K562 (cell line): ENCODE data around the gene IL6R. TPM values are rescaled to one million over a fixed set of nuclear protein-coding genes. Genes with fewer than 3 reads are reported as not detected.

Experiments
- ATAC-seq: fragments of 200-7000 bp; cut with Tn5 transposase; 3 replicates; pipeline ENCODE4 v1.9.1; 2020; ENCODE audit warnings: moderate library complexity
- BruUV-seq: library from RNA; stranded (reverse); fragments of 400-500 nt; replicated peaks from 2 replicates; lab custom pipeline; 2021; lab: Mats Ljungman, UMichigan
- CTCF ChIA-PET: fragments of 300-600 bp; formaldehyde crosslinking; extraction: SDS; loops from one replicate; lab custom pipeline; 2021; ENCODE audit warnings: low intra/inter-chr PET ratio; lab: Yijun Ruan, JAX
- POLR2A ChIA-PET: fragments of 300-600, 350-650 bp; sonication (Branson Sonifier 250); formaldehyde crosslinking; extraction: SDS; loops from one replicate; lab custom pipeline; 2021; ENCODE audit warnings: antibody characterized with exemption, inconsistent platforms; lab: Yijun Ruan, JAX
- DNase-seq, 4 experiments: peaks; one replicate each; pipeline versions ENCODE4 v3.0.0 to v3.0.0-alpha.2; 2011 to 2018; ENCODE audit warnings: low spot score in 3 of 4, mixed read lengths in 3 of 4; ENCODE audit errors: extremely low read depth in 1 of 4
- FAIRE-seq: peaks from 2 replicates; lab custom pipeline; 2011; peaks lifted over from hg19 to GRCh38; lab: Jason Lieb, UNC
- H2AFZ ChIP-seq: 2 replicates; pipeline ENCODE4 v1.6.0; 2011; ENCODE audit warnings: low read depth, low read length, control low read depth, inconsistent platforms
- H3K27ac ChIP-seq: fragments of 200-600 bp; 3 replicates; pipeline ENCODE4 v1.8.0; 2011; ENCODE audit warnings: low read depth, mild to moderate bottlenecking, control low read depth, inconsistent platforms, low read length, moderate library complexity, mixed read lengths; ENCODE audit errors: extremely low read depth
- H3K27me3 ChIP-seq, 2 experiments: fragments of 300-600 bp in 1 of 2; 2 replicates in 1 of 2; 3 replicates in 1 of 2; pipeline versions ENCODE4 v1.6.0 to v1.8.0; 2011; ENCODE audit warnings: inconsistent platforms in 2 of 2, low read length in 2 of 2, mild to moderate bottlenecking in 1 of 2, mixed read lengths in 1 of 2, moderate library complexity in 1 of 2; ENCODE audit not compliant: control insufficient read depth in 2 of 2, insufficient read depth in 2 of 2
- H3K36me3 ChIP-seq: fragments of 300-600 bp; 3 replicates; pipeline ENCODE4 v1.8.0; 2011; ENCODE audit warnings: mild to moderate bottlenecking, low read length, inconsistent platforms; ENCODE audit not compliant: control insufficient read depth, insufficient read depth
- H3K4me1 ChIP-seq, 2 experiments: fragments of 200-600 bp in 1 of 2; replicated peaks in 1 of 2; 2 replicates in 1 of 2; 3 replicates in 1 of 2; pipeline versions ENCODE4 v1.5.1 to v1.8.0; 2011; ENCODE audit warnings: inconsistent platforms in 2 of 2, low read length in 2 of 2, mild to moderate bottlenecking in 1 of 2, mixed read lengths in 1 of 2, moderate library complexity in 1 of 2; ENCODE audit not compliant: control insufficient read depth in 2 of 2, insufficient read depth in 2 of 2
- H3K4me2 ChIP-seq: 2 replicates; pipeline ENCODE4 v1.6.1; 2011; ENCODE audit warnings: low read length, control low read depth, inconsistent platforms, mixed read lengths; ENCODE audit not compliant: insufficient read depth
- H3K4me3 ChIP-seq: fragments of 200-600 bp; sonication (generic), shearing (Covaris generic); 2 replicates; pipeline ENCODE4 v1.5.1; 2016; ENCODE audit warnings: control low read depth, inconsistent platforms
- H3K79me2 ChIP-seq: fragments of 200-600 bp; 3 replicates; pipeline ENCODE4 v1.8.0; 2011; ENCODE audit warnings: low read length, inconsistent platforms; ENCODE audit not compliant: control insufficient read depth, insufficient read depth
- H3K9ac ChIP-seq, 2 experiments: 2 replicates each; pipeline versions ENCODE4 v1.6.0 to v1.6.1; 2011; ENCODE audit warnings: low read depth in 2 of 2, low read length in 2 of 2, control low read depth in 1 of 2, inconsistent platforms in 1 of 2, mild to moderate bottlenecking in 1 of 2, mixed read lengths in 1 of 2; ENCODE audit not compliant: insufficient read depth in 1 of 2
- H3K9me1 ChIP-seq: one replicate; pipeline ENCODE4 v1.6.0; 2011; ENCODE audit warnings: inconsistent platforms, mild to moderate bottlenecking, low read length, moderate library complexity; ENCODE audit not compliant: control insufficient read depth, insufficient read depth
- H3K9me3 ChIP-seq: replicated peaks from 2 replicates; pipeline ENCODE4 v1.5.1; 2011; ENCODE audit warnings: low read depth, low read length, inconsistent platforms; ENCODE audit not compliant: control insufficient read depth, insufficient read depth
- H4K20me1 ChIP-seq: replicated peaks from 2 replicates; pipeline ENCODE4 v1.6.1; 2011; ENCODE audit warnings: low read length, inconsistent platforms, mixed read lengths; ENCODE audit not compliant: control insufficient read depth, insufficient read depth
- ATF6 ChIP-seq: sonication (generic); formaldehyde crosslinking; IDR thresholded peaks from 2 replicates; pipeline ENCODE4 v1.4.0; 2020; ENCODE audit warnings: mild to moderate bottlenecking, missing genetic modification reagents
- CTCF ChIP-seq, 3 experiments: IDR thresholded peaks in 2 of 3; conservative IDR thresholded peaks in 1 of 3; 2 replicates each; pipeline ENCODE4 v1.5.1; 2011 to 2012; ENCODE audit warnings: low read length in 3 of 3, mild to moderate bottlenecking in 3 of 3, control low read depth in 2 of 3, improper control_type of control experiment in 1 of 3, inconsistent platforms in 1 of 3, low read depth in 1 of 3, mixed read lengths in 1 of 3, moderate library complexity in 1 of 3; ENCODE audit not compliant: insufficient read depth in 2 of 3
- DPF2 ChIP-seq: fragments of 450-650 bp; IDR thresholded peaks from 2 replicates; pipeline ENCODE4 v1.6.1; 2016
- HOMEZ ChIP-seq: fragments of 250-450 bp; sonication (Bioruptor Pico); IDR thresholded peaks from 2 replicates; pipeline ENCODE4 v1.4.0; 2020; ENCODE audit warnings: mild to moderate bottlenecking, moderate library complexity
- NCOA4 ChIP-seq: fragments of 450-650 bp; IDR thresholded peaks from 2 replicates; pipeline ENCODE4 v1.6.1; 2018; ENCODE audit warnings: mild to moderate bottlenecking; ENCODE audit not compliant: partially characterized antibody
- SMARCE1 ChIP-seq: fragments of 450-650 bp; IDR thresholded peaks from 2 replicates; pipeline ENCODE4 v1.7.1; 2016; ENCODE audit warnings: mild to moderate bottlenecking
- SPI1 ChIP-seq: IDR thresholded peaks from 2 replicates; pipeline ENCODE4 v1.6.1; 2011; ENCODE audit warnings: low read depth, low read length, control low read depth, borderline replicate concordance
- TAL1 ChIP-seq: fragments of 450-650 bp; IDR thresholded peaks from 2 replicates; pipeline ENCODE4 v1.6.1; 2016; ENCODE audit warnings: mild to moderate bottlenecking
- ZBTB8A ChIP-seq: fragments of 450-650 bp; IDR thresholded peaks from 2 replicates; pipeline ENCODE4 v1.6.1; 2018; ENCODE audit warnings: mild to moderate bottlenecking, moderate library complexity; ENCODE audit not compliant: partially characterized antibody
- ZNF23 ChIP-seq: fragments of 250-450 bp; sonication (Bioruptor Pico); IDR thresholded peaks from 2 replicates; pipeline ENCODE4 v1.4.0; 2020; ENCODE audit warnings: mild to moderate bottlenecking
- ZNF583 ChIP-seq: fragments of 250-450 bp; sonication (Bioruptor Pico); IDR thresholded peaks from 2 replicates; pipeline ENCODE4 v1.4.0; 2020
- ZNF75A ChIP-seq: fragments of 450-650 bp; formaldehyde crosslinking; IDR thresholded peaks from 2 replicates; pipeline ENCODE4 v1.4.0; 2020; ENCODE audit warnings: mild to moderate bottlenecking
- WGBS: fragments of 100-300 bp; shearing (Covaris generic); methylation state at CpG from one replicate; pipeline ENCODE4 v1.1.6; 2016; ENCODE audit warnings: low coverage, mixed read lengths; ENCODE audit not compliant: insufficient coverage; ENCODE audit errors: missing lambda C conversion rate; 5-methylcytosine and 5-hydroxymethylcytosine counted together
- in situ Hi-C: fragments of 300-500 bp; cut with MboI; formaldehyde crosslinking; loops from 4 replicates; pipeline ENCODE4 v1.15.0; 2018; ENCODE audit warnings: inconsistent platforms, mixed read lengths
- intact Hi-C: fragments of 100-400 bp; cut with micrococcal nuclease; formaldehyde crosslinking; loops from 2 replicates; pipeline ENCODE4 v1.14.2; 2022
- polyA plus RNA-seq, 8 experiments: library from polyadenylated mRNA; depleted of rRNA in 4 of 8; stranded (reverse) in 5 of 8; unstranded in 3 of 8; fragments of >200 nt; fragmentation: Nextera tagmentation in 2 of 8; fragmentation: Illumina TruSeq in 1 of 8; extraction: Ambion mirVana in 2 of 8; extraction: Trizol in 1 of 8; gene quantifications; 2 replicates each; pipeline versions ENCODE4 v1.2.1 to v1.2.3, GENCODE V29; 2011 to 2014; ENCODE audit warnings: inconsistent platforms in 1 of 8, missing spikeins in 1 of 8
- total RNA-seq, 7 experiments: library from RNA; depleted of rRNA in 6 of 7; stranded (reverse); fragments of >200 nt in 6 of 7; fragmentation: Illumina TruSeq in 2 of 7; extraction: Trizol in 2 of 7; gene quantifications; 2 replicates each; pipeline versions ENCODE4 v1.2.1 to v1.2.3, GENCODE V29; 2011 to 2021; ENCODE audit warnings: low replicate concordance in 1 of 7

Gene IL6R
- total and polyA plus RNA-seq, 9 of the 15 experiments (the other 6 are each of a cell fraction or from before 2014, with no cell fraction given), result 0.05 to 1.1 (median 0.11) TPM; not detected in 2

GRCh38 chr1:154441241-154441888 is 36.2 kb downstream of the IL6R start (continued):
- TF ChIP-seq NCOA4, result no peak
- TF ChIP-seq ZNF583 (CRISPR knock-in tag), result no peak
- TF ChIP-seq SPI1, result no peak
- no peak for TF ChIP-seq ZBTB8A
- TF ChIP-seq, all 486 proteins: peak for 0

- Histone ChIP-seq H3K36me3 (no peaks in the 10 kb centered on the region), H3K79me2 (no peaks in the 10 kb centered on the region), H3K9me1 (no peaks in the 10 kb centered on the region), H2AFZ (0 out of 2 replicates have a peak overlapping the region, but pooled peaks have one; percentile 47), H3K4me1 (peaks cover 5 to 7% of the 10 kb centered on the region in 2 experiments; a peak in 4 of 5 replicates), H3K4me2 (0 out of 2 replicates have a peak overlapping the region, but pooled peaks have one; percentile 7), H3K27ac (no peak overlapping the region), H3K9ac (peak overlapping the region in 1 of 2 experiments; percentile 65; a peak in 1 of 4 replicates), H3K4me3 (no peak overlapping the region), H4K20me1 (0 out of 2 replicates have a peak, but pooled peaks cover 3% of the 10 kb centered on the region), H3K9me3 (no peaks in the 10 kb centered on the region), H3K27me3 (peaks cover 7 to 27% of the 10 kb centered on the region in 2 experiments)
- DNase-seq, result peak; percentile 44 to 70 (median 64)
- FAIRE-seq, result peak; percentile 74
- intact Hi-C loops (no loop called here), in situ Hi-C loops (no loop called here)
- BruUV-seq, result no TSS peak
- ChIA-PET CTCF (interaction anchor here (0.9 kb wide), 1 partner anchor 88 kb away, joined by 4 read pairs; no protein-coding TSS in a partner anchor), POLR2A (interaction anchor here (0.6 to 0.7 kb wide), 2 partner anchors 68 to 264 kb away, joined by 3 to 4 read pairs; no protein-coding TSS in a partner anchor)
- 1% methylated on average over 13 of the region's 13 CpGs for WGBS
- ATAC-seq, result peak; percentile 93
- TF ChIP-seq ATF6 (CRISPR knock-in tag) (no peak), DPF2 (peak; percentile 59; the same call in 1 of the 2 replicates), SMARCE1 (0 out of 2 replicates have a peak, but pooled peaks have one; percentile 16), HOMEZ (CRISPR knock-in tag) (no peak), CTCF (IDR thresholded peaks at IDR 0.05 in 2 of 3, conservative IDR thresholded peaks at IDR 0.05 in 1 of 3; ENCODE audit: insufficient read depth in 2 of 3, low read depth in 1 of 3, low read length in 3 of 3) (peak; percentile 57 to 73 (median 58)), ZNF23 (no peak), TAL1 (peak; percentile 62), ZNF75A (CRISPR knock-in tag) (no peak)
Measured at GRCh38 chr1:154442006-154442740, 37.0 kb downstream of the IL6R start.
